GM12874 (cell line): Measurements from ENCODE around the gene VIM.

Experiments
- CTCF ChIP-seq: IDR thresholded peaks from 2 replicates; pipeline ENCODE4 v1.5.1; 2011; ENCODE audit warnings: low read depth, mild to moderate bottlenecking, control low read depth, low read length, moderate library complexity; ENCODE audit not compliant: insufficient read depth

VIM gene

GRCh38 chr10:17272648-17273047, 44.6 kb downstream of the VIM start:
- no peak for TF ChIP-seq CTCF

- TF ChIP-seq CTCF = no peak
These were observed 45.4 kb downstream of the VIM start for GRCh38 chr10:17273403-17273802.

- TF ChIP-seq CTCF = no peak
These were observed 48.8 kb downstream of the VIM start for GRCh38 chr10:17276756-17277424.

- TF ChIP-seq CTCF = no peak
These were observed 50.7 kb downstream of the VIM start for GRCh38 chr10:17278607-17279240.

- no peak for TF ChIP-seq CTCF
These were observed 54.3 kb downstream of the VIM start for GRCh38 chr10:17282311-17282710.

- no peak for TF ChIP-seq CTCF
These were observed 58.8 kb downstream of the VIM start for GRCh38 chr10:17286562-17287550.
